ENCODE measurements around the gene AASS.

The AASS gene

DNA sequence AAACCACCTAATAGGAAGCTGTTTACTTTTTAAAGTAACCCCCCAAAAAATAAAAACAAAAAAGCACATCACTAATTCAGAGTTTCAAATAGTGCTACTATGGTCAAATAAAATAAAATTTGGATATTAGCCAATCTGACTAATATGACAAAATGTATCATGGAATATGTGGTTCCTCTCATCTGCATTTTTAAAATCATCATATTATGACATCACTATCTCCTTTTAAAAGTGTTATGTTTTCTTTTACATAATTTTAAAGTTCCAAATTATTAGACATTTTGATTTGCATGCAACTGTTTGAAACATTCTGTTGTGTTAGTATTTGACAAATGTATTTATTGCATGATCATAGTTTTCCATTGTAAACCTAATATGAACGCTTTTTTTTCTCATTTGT is 110.4 kb downstream of the AASS start:
- Histone ChIP-seq H3K4me3 (ENCODE audit: low read length) (no peak overlapping the region), H3K36me3 (ENCODE audit: control insufficient read depth, insufficient read depth, low read length) (no peaks in the 10 kb centered on the region), H3K4me1 (ENCODE audit: control insufficient read depth, insufficient read depth, low read length) (no peaks in the 10 kb centered on the region), H3K9me3 (ENCODE audit: control insufficient read depth, low read length) (no peaks in the 10 kb centered on the region), H3K9ac (ENCODE audit: low read length) (no peak overlapping the region), H3K27me3 (ENCODE audit: control insufficient read depth, insufficient read depth, low read length) (no peaks in the 10 kb centered on the region)

DNA sequence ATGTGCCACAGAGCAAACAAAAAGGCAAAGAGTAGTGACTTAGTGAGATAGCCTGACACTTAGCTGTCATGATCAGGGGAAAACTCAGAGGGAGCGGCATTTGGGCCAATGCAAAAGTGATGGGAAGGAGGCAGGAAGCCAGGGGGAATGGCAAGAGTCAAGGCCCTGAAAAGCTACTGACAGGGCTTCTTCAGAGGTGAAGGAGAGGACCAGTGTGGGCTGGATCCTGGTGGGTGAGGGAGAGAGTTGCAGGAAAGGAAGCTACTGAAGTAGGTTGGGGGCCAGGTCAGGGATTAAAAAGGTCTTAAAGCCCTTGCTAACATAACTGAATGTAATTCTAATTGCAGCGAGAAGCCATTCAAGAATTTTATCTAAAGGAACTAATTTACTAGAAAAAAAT is 117.0 kb downstream of the AASS start:
- no peaks in the 10 kb centered on the region for H3K27me3 ChIP-seq (ENCODE audit: control insufficient read depth, insufficient read depth, low read length)
- H3K4me3 ChIP-seq (ENCODE audit: low read length) = no peak overlapping the region
- no peaks in the 10 kb centered on the region for H3K9me3 ChIP-seq (ENCODE audit: control insufficient read depth, low read length)
- H3K4me1 ChIP-seq (ENCODE audit: control insufficient read depth, insufficient read depth, low read length) = no peaks in the 10 kb centered on the region
- no peak overlapping the region for H3K9ac ChIP-seq (ENCODE audit: low read length)
- H3K36me3 ChIP-seq (ENCODE audit: control insufficient read depth, insufficient read depth, low read length) = no peaks in the 10 kb centered on the region
